SH-SY5Y (cell line): ENCODE data around the gene MACROH2A1.

ENCODE experiments used
- GATA2 ChIP-seq: IDR thresholded peaks from 2 replicates; pipeline ENCODE4 v1.6.1; 2011; ENCODE audit warnings: mild to moderate bottlenecking, low read depth, low read length
- GATA3 ChIP-seq: IDR thresholded peaks from 2 replicates; pipeline ENCODE4 v1.6.1; 2011; ENCODE audit warnings: low read depth, mild to moderate bottlenecking, low read length, moderate library complexity

DNA sequence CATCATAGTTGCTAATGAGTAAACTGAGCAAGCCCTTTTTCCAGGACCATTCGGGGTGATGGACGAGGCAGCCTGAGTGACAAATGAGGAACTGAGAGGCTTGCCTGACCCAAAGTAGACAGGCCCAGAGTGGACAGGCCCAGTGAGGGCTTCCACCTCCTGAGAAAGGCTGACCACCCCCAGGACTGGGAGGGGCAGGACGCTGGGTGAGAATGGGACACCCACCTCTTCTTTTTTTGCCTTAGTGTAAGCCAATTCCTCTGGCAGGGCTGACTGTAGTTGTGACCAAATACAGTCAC lies 68.3 kb downstream of the MACROH2A1 start:
- no peak for TF ChIP-seq GATA2
- TF ChIP-seq GATA3, result no peak
